ENCODE measurements around the gene RAB39B.
A peak's percentile ranks its signal among the peaks of the same experiment; 100 is the strongest.

The RAB39B gene

DNA sequence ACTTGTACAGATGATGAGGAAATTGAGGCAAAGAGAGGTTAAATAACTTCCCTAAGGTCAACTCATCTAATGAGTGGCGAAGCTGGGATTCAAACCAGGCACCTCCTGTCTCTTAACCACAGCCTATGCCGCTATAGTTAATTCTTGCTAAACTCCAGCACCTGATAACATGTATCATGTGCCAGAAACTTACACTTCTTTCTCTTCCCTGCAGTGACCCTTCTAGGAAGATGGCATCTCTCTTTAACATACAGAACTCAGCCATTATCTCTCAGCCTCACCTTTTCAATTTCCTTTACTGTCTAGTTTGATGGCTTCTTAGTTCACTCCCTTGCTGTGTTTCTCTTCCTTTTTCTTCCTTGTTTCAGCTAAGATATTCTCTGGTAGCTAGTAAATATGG, 45.5 kb downstream of the RAB39B start:
- no peaks in the 10 kb centered on the region for H3K27me3 ChIP-seq

GRCh38 chrX:155216940-155217440, 47.3 kb downstream of the RAB39B start:
- no peaks in the 10 kb centered on the region for H3K9me3 ChIP-seq
- H3K27me3 ChIP-seq, result no peaks in the 10 kb centered on the region
- peak overlapping the region; percentile 92 for H3K4me3 ChIP-seq (ENCODE audit: low read depth, low read length)
- TF ChIP-seq CTCF (IDR thresholded peaks at IDR 0.05; ENCODE audit: low read depth, low read length), result no peak
- no peaks in the 10 kb centered on the region for H3K4me1 ChIP-seq
- H3K36me3 ChIP-seq, result peaks cover 12% of the 10 kb centered on the region
- DNase-seq, result peak; percentile 5

More for the DNA sequence above, 45.5 kb downstream of the RAB39B start:
- no peaks in the 10 kb centered on the region for H3K9me3 ChIP-seq
- TF ChIP-seq CTCF (IDR thresholded peaks at IDR 0.05; ENCODE audit: low read depth, low read length), result no peak
- no peak overlapping the region for H3K4me3 ChIP-seq (ENCODE audit: low read depth, low read length)
- peaks cover 14% of the 10 kb centered on the region for H3K36me3 ChIP-seq
- H3K4me1 ChIP-seq, result no peaks in the 10 kb centered on the region
- DNase-seq, result no peak

DNA sequence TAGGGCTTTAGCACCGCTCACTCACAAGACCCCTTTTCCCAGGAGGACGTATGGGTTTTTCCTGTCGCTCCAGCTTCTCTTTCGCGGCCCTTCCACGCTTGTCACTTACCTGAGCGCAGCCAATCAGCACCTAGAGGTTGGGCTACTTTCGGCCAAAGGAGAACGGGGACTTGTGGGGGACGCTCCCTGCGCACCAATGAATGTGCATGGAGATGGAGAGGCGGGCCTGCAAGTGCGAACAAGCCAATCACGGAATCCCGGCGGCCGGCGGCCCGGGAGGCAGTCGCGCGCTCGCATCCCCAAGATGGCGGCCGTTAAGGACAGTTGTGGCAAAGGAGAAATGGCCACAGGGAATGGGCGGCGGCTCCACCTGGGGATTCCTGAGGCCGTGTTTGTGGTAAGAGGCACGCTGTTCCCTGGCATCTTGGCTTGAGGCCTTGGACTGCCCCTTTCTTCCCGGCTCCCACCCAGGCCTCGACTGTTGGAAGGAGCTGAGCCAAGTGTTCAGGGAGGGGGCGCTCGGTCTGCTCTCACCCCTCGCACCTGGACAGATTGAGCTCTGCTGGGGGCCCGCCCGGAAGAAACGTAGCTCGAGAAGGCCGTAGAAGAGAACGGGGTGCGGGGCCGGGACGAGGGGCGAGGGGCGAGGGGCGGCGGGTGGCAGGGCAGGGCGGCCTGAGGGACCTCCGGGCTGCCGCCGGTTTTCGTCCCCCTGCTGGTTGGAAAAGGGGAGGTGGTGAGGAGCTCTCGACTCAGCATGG, 47.9 kb downstream of the RAB39B start, which contains the start of gene VBP1:
VBP1 (plus strand) TSS at position 282 of the 761 bp plus-strand sequence; CDS start at position 305, 23 bp downstream.
- Histone ChIP-seq H3K9me3 (no peaks in the 10 kb centered on the region), H3K4me3 (ENCODE audit: low read depth, low read length) (peak within 1 kb of the TSS; percentile 92), H3K27me3 (no peaks in the 10 kb centered on the region), H3K4me1 (no peaks in the 10 kb centered on the region), H3K36me3 (peaks cover 5% of the 10 kb centered on the region; the same call in 1 of the 2 replicates)
- peak; percentile 92 for DNase-seq
- TF ChIP-seq CTCF (IDR thresholded peaks at IDR 0.05; ENCODE audit: low read depth, low read length), result peak; percentile 47

DNA sequence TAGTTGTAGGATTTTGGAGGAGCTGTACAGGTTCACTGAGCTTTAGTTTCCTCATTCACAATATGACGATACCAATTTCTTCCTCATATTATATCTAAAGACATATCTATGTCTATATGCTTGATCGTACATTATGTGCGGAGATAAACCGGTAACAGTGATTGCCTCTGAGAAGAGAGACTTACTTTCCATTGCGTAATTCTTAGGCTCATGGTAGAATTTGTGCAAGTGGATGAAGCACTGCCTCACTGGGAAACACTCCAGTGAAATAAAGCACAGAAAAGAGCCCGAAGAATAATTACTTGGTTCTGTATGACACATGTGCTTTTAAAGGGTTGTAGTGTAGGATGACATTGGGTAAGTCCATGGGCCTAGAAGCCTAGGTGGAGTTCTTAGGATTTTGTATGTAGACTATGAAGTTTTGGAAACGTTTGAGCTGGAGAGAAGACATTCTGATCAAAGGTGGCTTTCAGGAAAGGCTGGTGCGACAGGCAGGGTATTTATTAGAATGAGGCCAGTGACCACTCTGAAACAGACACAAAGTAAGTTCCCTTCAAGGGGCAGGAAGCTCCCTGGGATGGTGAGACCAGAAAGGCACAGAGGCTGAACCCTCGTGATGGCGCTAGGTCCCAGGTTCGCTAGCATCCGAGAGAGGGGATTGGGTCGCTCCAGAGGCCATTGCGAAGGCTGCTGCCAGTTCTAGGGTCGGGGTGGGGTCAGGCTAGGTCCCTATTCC, 48.7 kb downstream of the RAB39B start:
- no peaks in the 10 kb centered on the region for H3K4me1 ChIP-seq
- no peaks in the 10 kb centered on the region for H3K9me3 ChIP-seq
- peaks cover 4% of the 10 kb centered on the region; the same call in 1 of the 2 replicates for H3K36me3 ChIP-seq
- H3K27me3 ChIP-seq, result no peaks in the 10 kb centered on the region
- peak overlapping the region; percentile 92 for H3K4me3 ChIP-seq (ENCODE audit: low read depth, low read length)
- no peak for TF ChIP-seq CTCF (IDR thresholded peaks at IDR 0.05; ENCODE audit: low read depth, low read length)
- no peak for DNase-seq

- Histone ChIP-seq H3K9me3 (no peaks in the 10 kb centered on the region), H3K4me3 (ENCODE audit: low read depth, low read length) (no peak overlapping the region), H3K36me3 (no peaks in the 10 kb centered on the region), H3K4me1 (no peaks in the 10 kb centered on the region), H3K27me3 (no peaks in the 10 kb centered on the region)
- TF ChIP-seq CTCF (IDR thresholded peaks at IDR 0.05; ENCODE audit: low read depth, low read length), result no peak
- no peak for DNase-seq
Observed at GRCh38 chrX:155213731-155214130, 50.6 kb downstream of the RAB39B start.

Data from BE2C (cell line).